Right lobe of liver (tissue), 6 donors: ENCODE results near the gene ASZ1. TPM values are rescaled to one million over a fixed set of nuclear protein-coding genes. Genes with fewer than 3 reads are reported as not detected.

Experiments used
- ATAC-seq, 4 donors: fragments of 200-7000 bp; cut with Tn5 transposase; one replicate each; pipeline ENCODE4 v1.9.1; 2020; ENCODE audit warnings: mild to moderate bottlenecking in 4 of 4, moderate library complexity in 4 of 4
- DNase-seq, 3 donors: peaks; one replicate each; pipeline ENCODE4 v3.0.0-alpha.2; 2020
- H3K27ac ChIP-seq, 3 donors: fragments of 200-600 bp; one replicate each; pipeline ENCODE4 v1.8.0; 2022
- H3K27me3 ChIP-seq, 2 donors: fragments of 200-600 bp; one replicate each; pipeline ENCODE4 v1.8.0; 2022
- H3K36me3 ChIP-seq, 4 donors: fragments of 200-600 bp; sonication (generic) in 1 of 4; one replicate each; pipeline versions ENCODE4 v1.5.1 to v1.8.0; 2017 to 2022; ENCODE audit warnings: control low read depth in 1 of 4
- H3K4me1 ChIP-seq, 4 donors: fragments of 200-600 bp; sonication (generic) in 1 of 4; one replicate each; pipeline versions ENCODE4 v1.5.1 to v1.8.0; 2017 to 2022; ENCODE audit warnings: control low read depth in 1 of 4
- H3K4me3 ChIP-seq, 3 donors: fragments of 200-600 bp; one replicate each; pipeline ENCODE4 v1.8.0; 2022
- H3K9me3 ChIP-seq, 4 donors: fragments of 200-600 bp; sonication (generic) in 1 of 4; one replicate each; pipeline versions ENCODE4 v1.5.1 to v1.8.0; 2017 to 2022; ENCODE audit warnings: control low read depth in 1 of 4
- CTCF ChIP-seq, 4 donors: fragments of 200-600 bp in 3 of 4; fragments of 450-650 bp in 1 of 4; IDR thresholded peaks; one replicate each; pipeline versions ENCODE4 v1.5.1 to v1.8.0; 2016 to 2022; ENCODE audit warnings: antibody characterized with exemption in 4 of 4, mild to moderate bottlenecking in 2 of 4
- POLR2A ChIP-seq: fragments of 450-650 bp; IDR thresholded peaks from one replicate; pipeline ENCODE4 v1.6.1; 2017; ENCODE audit warnings: antibody characterized with exemption, mild to moderate bottlenecking
- WGBS: methylation state at CpG from one replicate; pipeline ENCODE4 v1.1.6; 2018; ENCODE audit warnings: low coverage, low lambda C conversion rate; ENCODE audit not compliant: insufficient coverage; ENCODE audit errors: missing lambda C conversion rate; 5-methylcytosine and 5-hydroxymethylcytosine counted together
- intact Hi-C, 2 donors: fragments of 100-400 bp; cut with DNase I; formaldehyde crosslinking; loops; one replicate each; pipeline versions ENCODE4 v1.11.2 to v1.14.1; 2022
- total RNA-seq, 6 experiments: library from RNA; depleted of rRNA in 2 of 6; stranded (reverse); fragments of >200 nt in 2 of 6; fragmentation: NEBNext Ultra II Directional in 3 of 6; extraction: Animal tissue kit (Norgen Biotek cat#: 25700) in 3 of 6; gene quantifications; one replicate each; pipeline versions ENCODE4 v1.1.0 to v1.2.4, GENCODE V29; 2016 to 2023
- donor health status: DM: no; HTN: yes; CAD: no.
- donor health status: DM: no; HTN: no; CAD: no.
- donor health status: DM: no; HTN: no; CAD: no.
- donor health status: DM: no; HTN: yes; CAD: no.
- donor health status: DM: no; HTN: yes; CAD: no.

ASZ1 gene
- total RNA-seq, 6 experiments from 2014 or later, result not detected

GRCh38 chr7:117386110-117386706, 41.1 kb downstream of the ASZ1 start:
- Histone ChIP-seq H3K36me3 (no peaks in the 10 kb centered on the region), H3K4me3 (no peak overlapping the region), H3K27ac (no peak overlapping the region), H3K9me3 (no peaks in the 10 kb centered on the region), H3K4me1 (no peaks in the 10 kb centered on the region), H3K27me3 (no peaks in the 10 kb centered on the region)
- WGBS, result 75% methylated on average over 1 of the region's 1 CpG
- intact Hi-C loops, result loop anchor here in 1 of 2 donors (10.0 kb wide), 1 partner anchor 171 kb away; no protein-coding TSS in a partner anchor
- TF ChIP-seq POLR2A (no peak), CTCF (IDR thresholded peaks at IDR 0.05) (no peak)
- ATAC-seq, result no peak
- DNase-seq, result no peak

- Histone ChIP-seq H3K36me3 (no peaks in the 10 kb centered on the region), H3K27me3 (no peaks in the 10 kb centered on the region), H3K9me3 (no peaks in the 10 kb centered on the region), H3K27ac (no peak overlapping the region), H3K4me1 (no peaks in the 10 kb centered on the region), H3K4me3 (no peak overlapping the region)
- intact Hi-C loops, result loop anchor here in 1 of 2 donors (10.0 kb wide), 1 partner anchor 171 kb away; no protein-coding TSS in a partner anchor
- peak; percentile 61 to 77 (median 70) for ATAC-seq
- TF ChIP-seq CTCF (IDR thresholded peaks at IDR 0.05), result peak; percentile 33 to 51 (median 51)
- no peak for TF ChIP-seq POLR2A
- DNase-seq, result no peak
- WGBS, result 48% methylated on average over 6 of the region's 6 CpGs
These were observed 41.8 kb downstream of the ASZ1 start for GRCh38 chr7:117385363-117386109.

GRCh38 chr7:117384688-117385362, 42.5 kb downstream of the ASZ1 start:
- Histone ChIP-seq H3K9me3 (no peaks in the 10 kb centered on the region), H3K36me3 (no peaks in the 10 kb centered on the region), H3K4me3 (no peak overlapping the region), H3K27ac (no peak overlapping the region), H3K27me3 (no peaks in the 10 kb centered on the region), H3K4me1 (no peaks in the 10 kb centered on the region)
- ATAC-seq, result no peak
- DNase-seq, result no peak
- TF ChIP-seq POLR2A (no peak), CTCF (IDR thresholded peaks at IDR 0.05) (no peak)
- intact Hi-C loops, result loop anchor here in 1 of 2 donors (10.0 kb wide), 1 partner anchor 170 kb away; no protein-coding TSS in a partner anchor
- 38% methylated on average over 3 of the region's 5 CpGs for WGBS

- H3K9me3 ChIP-seq, result no peaks in the 10 kb centered on the region
- no peaks in the 10 kb centered on the region for H3K36me3 ChIP-seq
- no peak overlapping the region for H3K4me3 ChIP-seq
- no peaks in the 10 kb centered on the region for H3K4me1 ChIP-seq
- ATAC-seq (no peak), DNase-seq (no peak)
- no peak overlapping the region for H3K27ac ChIP-seq
- no peaks in the 10 kb centered on the region for H3K27me3 ChIP-seq
- TF ChIP-seq POLR2A (no peak), CTCF (IDR thresholded peaks at IDR 0.05) (no peak)
- 45% methylated on average over 3 of the region's 3 CpGs for WGBS
- intact Hi-C loops, result loop anchor here in 1 of 2 donors (10.0 kb wide), 1 partner anchor 169 kb away; no protein-coding TSS in a partner anchor
These were observed 43.7 kb downstream of the ASZ1 start for GRCh38 chr7:117383483-117384189.
